Left lung (tissue), 10 donors: Measurements from ENCODE around the gene NDUFS5. TPM values are rescaled to one million over a fixed set of nuclear protein-coding genes. Genes with fewer than 3 reads are reported as not detected.

Experiments used
- ATAC-seq: fragments of 200-7000 bp; cut with Tn5 transposase; one replicate; pipeline ENCODE4 v1.9.1; 2020; ENCODE audit warnings: moderate library complexity
- DNase-seq, 4 donors: peaks; one replicate each; pipeline ENCODE4 v3.0.0-alpha.2; 2013 to 2020
- H3K27ac ChIP-seq, 2 donors: fragments of 200-600 bp; sonication (generic) in 1 of 2; one replicate each; pipeline versions ENCODE4 v1.5.0 to v1.8.0; 2020 to 2021
- H3K27me3 ChIP-seq, 2 donors: fragments of 200-600 bp; sonication (generic) in 1 of 2; one replicate each; pipeline versions ENCODE4 v1.5.0 to v1.8.0; 2020 to 2021
- H3K36me3 ChIP-seq, 2 donors: fragments of 200-600 bp; sonication (generic) in 1 of 2; one replicate each; pipeline versions ENCODE4 v1.5.0 to v1.8.0; 2020 to 2021
- H3K4me1 ChIP-seq, 2 donors: fragments of 200-600 bp; one replicate each; pipeline ENCODE4 v1.8.0; 2021
- H3K4me3 ChIP-seq, 2 donors: fragments of 200-600 bp; sonication (generic) in 1 of 2; one replicate each; pipeline versions ENCODE4 v1.5.0 to v1.8.0; 2020 to 2021; ENCODE audit warnings: mild to moderate bottlenecking in 1 of 2
- H3K9me3 ChIP-seq, 2 donors: fragments of 200-600 bp; sonication (generic) in 1 of 2; one replicate each; pipeline versions ENCODE4 v1.5.0 to v1.8.0; 2020 to 2021
- CTCF ChIP-seq, 2 donors: fragments of 200-600 bp; sonication (generic) in 1 of 2; IDR thresholded peaks; one replicate each; pipeline versions ENCODE4 v1.5.0 to v1.8.0; 2021; ENCODE audit warnings: antibody characterized with exemption in 2 of 2
- intact Hi-C, 2 donors: fragments of 100-400 bp; cut with DNase I; formaldehyde crosslinking; loops; one replicate each; pipeline versions ENCODE4 v1.11.2 to v1.14.2; 2022
- polyA plus RNA-seq, 6 donors: library from polyadenylated mRNA; unstranded; fragments of 120-200 nt; gene quantifications; one replicate each; pipeline ENCODE4 v1.2.1, GENCODE V29; 2013; ENCODE audit not compliant: insufficient read length in 6 of 6
- total RNA-seq, 2 donors: library from RNA; stranded (reverse); fragmentation: NEBNext Ultra II Directional; extraction: Animal tissue kit (Norgen Biotek cat#: 25700); gene quantifications; one replicate each; pipeline ENCODE4 v1.2.1, GENCODE V29; 2021
- donor health status: DM: no; HTN: yes; CAD: no.
- donor health status: DM: no; HTN: no; CAD: no.

The NDUFS5 gene
- total and polyA plus RNA-seq, 8 donors, result 104 to 292 (median 226) TPM

GRCh38 chr1:38994196-38994595 lies 32.0 kb upstream of the NDUFS5 start:
- no peak for DNase-seq
- TF ChIP-seq CTCF (IDR thresholded peaks at IDR 0.05), result no peak
- H3K4me1 ChIP-seq, result peaks cover 8 to 58% of the 10 kb centered on the region in 2 donors
- no peak for ATAC-seq
- H3K9me3 ChIP-seq, result no peaks in the 10 kb centered on the region
- intact Hi-C loops, result no loop called here
- H3K27ac ChIP-seq, result no peak overlapping the region
- no peaks in the 10 kb centered on the region for H3K27me3 ChIP-seq
- peaks cover 0 to 47% of the 10 kb centered on the region in 2 donors for H3K36me3 ChIP-seq
- no peak overlapping the region for H3K4me3 ChIP-seq

DNA sequence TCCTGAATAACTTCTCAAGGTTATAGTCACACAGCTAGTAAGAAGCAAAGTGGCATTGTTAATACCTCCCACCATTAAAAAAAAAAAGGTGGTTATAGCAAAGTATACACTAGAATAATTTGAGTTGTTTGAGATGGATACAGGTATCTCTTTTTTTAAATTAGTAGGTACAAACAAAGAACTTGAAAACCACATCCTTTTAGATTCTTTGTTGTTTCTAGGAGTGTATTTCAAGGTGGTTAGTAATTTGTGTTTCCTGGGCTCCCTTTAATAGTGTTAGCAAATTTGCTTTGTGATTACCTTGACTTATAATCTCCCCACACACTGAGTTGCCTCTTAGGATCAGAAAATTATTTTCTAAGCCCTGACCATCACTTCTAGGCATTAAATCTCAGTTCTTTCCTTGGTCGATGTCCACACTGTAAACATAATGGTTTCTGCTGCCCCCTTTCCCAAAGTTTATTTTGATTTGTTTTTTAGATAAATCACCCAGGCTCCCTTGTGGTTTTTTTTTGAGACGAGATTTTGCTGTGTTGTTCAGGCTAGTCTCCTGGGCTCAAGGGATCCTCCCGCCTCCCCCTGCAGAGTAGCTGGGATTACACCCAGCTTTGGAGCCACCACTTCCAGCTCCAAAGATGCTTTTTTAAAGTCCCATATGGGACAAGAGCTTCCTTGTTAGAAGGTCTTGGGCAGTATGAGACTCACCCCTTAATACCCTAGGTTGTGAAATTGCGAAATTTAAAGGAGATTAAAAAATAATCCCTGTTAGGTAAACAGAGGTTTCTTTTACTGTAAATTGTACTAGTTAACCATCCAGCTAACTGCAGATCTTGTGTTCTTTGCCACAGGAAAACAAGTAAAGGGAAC lies 28.9 kb upstream of the NDUFS5 start:
- TF ChIP-seq CTCF (IDR thresholded peaks at IDR 0.05), result no peak
- ATAC-seq, result no peak
- Histone ChIP-seq H3K27ac (peak overlapping the region in 1 of 2 donors; percentile 18), H3K4me1 (peaks cover 7 to 49% of the 10 kb centered on the region in 2 donors), H3K4me3 (no peak overlapping the region), H3K9me3 (no peaks in the 10 kb centered on the region), H3K27me3 (no peaks in the 10 kb centered on the region), H3K36me3 (peaks cover 0 to 77% of the 10 kb centered on the region in 2 donors)
- no peak for DNase-seq
- intact Hi-C loops, result no loop called here

GRCh38 chr1:38997901-38998190 lies 28.3 kb upstream of the NDUFS5 start:
- no peak for ATAC-seq
- peaks cover 2 to 43% of the 10 kb centered on the region in 2 donors for H3K4me1 ChIP-seq
- peaks cover 0 to 83% of the 10 kb centered on the region in 2 donors for H3K36me3 ChIP-seq
- H3K27ac ChIP-seq, result peak overlapping the region in 1 of 2 donors; percentile 18
- TF ChIP-seq CTCF (IDR thresholded peaks at IDR 0.05), result no peak
- H3K9me3 ChIP-seq, result no peaks in the 10 kb centered on the region
- DNase-seq, result no peak
- no peaks in the 10 kb centered on the region for H3K27me3 ChIP-seq
- intact Hi-C loops, result no loop called here
- H3K4me3 ChIP-seq, result no peak overlapping the region

- Histone ChIP-seq H3K4me1 (peaks cover 0 to 13% of the 10 kb centered on the region in 2 donors), H3K9me3 (no peaks in the 10 kb centered on the region), H3K4me3 (no peak overlapping the region), H3K27me3 (no peaks in the 10 kb centered on the region), H3K27ac (no peak overlapping the region), H3K36me3 (peaks cover 0 to 89% of the 10 kb centered on the region in 2 donors)
- no peak for TF ChIP-seq CTCF (IDR thresholded peaks at IDR 0.05)
- ATAC-seq, result no peak
- no peak for DNase-seq
- intact Hi-C loops, result no loop called here
Measured at GRCh38 chr1:39001516-39002421, 24.4 kb upstream of the NDUFS5 start.

GRCh38 chr1:39003281-39003680 lies 22.9 kb upstream of the NDUFS5 start:
- Histone ChIP-seq H3K27me3 (no peaks in the 10 kb centered on the region), H3K4me3 (no peak overlapping the region), H3K27ac (no peak overlapping the region), H3K36me3 (peaks cover 0 to 100% of the 10 kb centered on the region in 2 donors), H3K4me1 (no peaks in the 10 kb centered on the region), H3K9me3 (no peaks in the 10 kb centered on the region)
- ATAC-seq (no peak), DNase-seq (no peak)
- TF ChIP-seq CTCF (IDR thresholded peaks at IDR 0.05), result no peak
- intact Hi-C loops, result no loop called here
